Activated naive CD8-positive, alpha-beta T cell treated with anti-CD3 and anti-CD28 coated beads, Interleukin-2, amount 50 U/mL, for 24 hours (primary cell): Measurements from ENCODE around the gene OLFML2A.

ENCODE experiments used
- ATAC-seq: fragments of 150-1000 bp; cut with Tn5 transposase; one replicate; pipeline ENCODE4 v1.10.0; 2021
- DNase-seq: peaks from one replicate; pipeline ENCODE4 v3.0.0; 2021
- H3K27ac Mint-ChIP-seq: one replicate; pipeline ENCODE4 v1.8.0; 2021; ENCODE audit warnings: mild to moderate bottlenecking, mixed read lengths
- H3K27me3 Mint-ChIP-seq: one replicate; pipeline ENCODE4 v1.8.0; 2021; ENCODE audit warnings: mixed read lengths
- H3K36me3 Mint-ChIP-seq: one replicate; pipeline ENCODE4 v1.8.0; 2021; ENCODE audit warnings: low read depth, mixed read lengths
- H3K4me1 Mint-ChIP-seq: one replicate; pipeline ENCODE4 v1.8.0; 2021; ENCODE audit warnings: mixed read lengths
- H3K4me3 Mint-ChIP-seq: one replicate; pipeline ENCODE4 v1.8.0; 2021; ENCODE audit warnings: mild to moderate bottlenecking, moderate library complexity, mixed read lengths
- H3K9me3 Mint-ChIP-seq: one replicate; pipeline ENCODE4 v1.8.0; 2021; ENCODE audit warnings: mixed read lengths

The OLFML2A gene

GRCh38 chr9:124809741-124810500, 33.0 kb downstream of the OLFML2A start:
- Mint-ChIP-seq H3K9me3 (no peaks in the 10 kb centered on the region), H3K27me3 (peaks cover 2% of the 10 kb centered on the region), H3K4me1 (peaks cover 3% of the 10 kb centered on the region), H3K4me3 (no peak overlapping the region), H3K36me3 (no peaks in the 10 kb centered on the region), H3K27ac (no peak overlapping the region)
- DNase-seq (no peak), ATAC-seq (no peak)

GRCh38 chr9:124810663-124811355, 33.9 kb downstream of the OLFML2A start:
- Mint-ChIP-seq H3K27me3 (peaks cover 2% of the 10 kb centered on the region), H3K9me3 (no peaks in the 10 kb centered on the region), H3K4me1 (peaks cover 3% of the 10 kb centered on the region), H3K27ac (no peak overlapping the region), H3K36me3 (no peaks in the 10 kb centered on the region), H3K4me3 (no peak overlapping the region)
- ATAC-seq (no peak), DNase-seq (no peak)

DNA sequence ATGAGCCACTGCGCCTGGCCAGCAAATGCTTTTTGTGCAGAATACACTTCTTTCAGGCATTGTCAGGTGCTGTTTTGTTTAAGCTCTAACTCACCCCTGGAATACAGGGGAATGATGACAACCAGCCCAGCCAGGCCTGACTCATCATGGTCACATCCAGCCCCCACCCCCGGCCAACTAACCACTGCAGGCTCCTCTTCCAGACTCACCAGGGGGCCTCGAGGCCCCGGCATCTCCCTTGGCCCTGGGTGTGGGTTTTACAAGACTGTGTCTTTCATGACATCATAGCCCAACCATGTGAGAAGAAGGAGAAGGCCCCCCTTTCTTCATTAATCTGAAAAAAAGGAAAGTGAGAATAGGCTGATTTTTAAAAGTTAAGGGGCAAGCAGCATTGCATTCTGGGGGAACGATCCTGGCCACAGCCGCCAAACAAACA, 35.5 kb downstream of the OLFML2A start:
- peaks cover 7% of the 10 kb centered on the region for H3K27me3 Mint-ChIP-seq
- no peaks in the 10 kb centered on the region for H3K36me3 Mint-ChIP-seq
- DNase-seq (peak; percentile 17), ATAC-seq (no peak)
- H3K27ac Mint-ChIP-seq: no peak overlapping the region
- H3K4me3 Mint-ChIP-seq: no peak overlapping the region
- no peaks in the 10 kb centered on the region for H3K9me3 Mint-ChIP-seq
- H3K4me1 Mint-ChIP-seq: peaks cover 3% of the 10 kb centered on the region

- Mint-ChIP-seq H3K4me1 (peaks cover 3% of the 10 kb centered on the region), H3K9me3 (no peaks in the 10 kb centered on the region), H3K27ac (no peak overlapping the region), H3K36me3 (no peaks in the 10 kb centered on the region), H3K4me3 (no peak overlapping the region), H3K27me3 (peaks cover 9% of the 10 kb centered on the region)
- ATAC-seq (no peak), DNase-seq (no peak)
Measured at GRCh38 chr9:124813041-124813440, 36.1 kb downstream of the OLFML2A start.

DNA sequence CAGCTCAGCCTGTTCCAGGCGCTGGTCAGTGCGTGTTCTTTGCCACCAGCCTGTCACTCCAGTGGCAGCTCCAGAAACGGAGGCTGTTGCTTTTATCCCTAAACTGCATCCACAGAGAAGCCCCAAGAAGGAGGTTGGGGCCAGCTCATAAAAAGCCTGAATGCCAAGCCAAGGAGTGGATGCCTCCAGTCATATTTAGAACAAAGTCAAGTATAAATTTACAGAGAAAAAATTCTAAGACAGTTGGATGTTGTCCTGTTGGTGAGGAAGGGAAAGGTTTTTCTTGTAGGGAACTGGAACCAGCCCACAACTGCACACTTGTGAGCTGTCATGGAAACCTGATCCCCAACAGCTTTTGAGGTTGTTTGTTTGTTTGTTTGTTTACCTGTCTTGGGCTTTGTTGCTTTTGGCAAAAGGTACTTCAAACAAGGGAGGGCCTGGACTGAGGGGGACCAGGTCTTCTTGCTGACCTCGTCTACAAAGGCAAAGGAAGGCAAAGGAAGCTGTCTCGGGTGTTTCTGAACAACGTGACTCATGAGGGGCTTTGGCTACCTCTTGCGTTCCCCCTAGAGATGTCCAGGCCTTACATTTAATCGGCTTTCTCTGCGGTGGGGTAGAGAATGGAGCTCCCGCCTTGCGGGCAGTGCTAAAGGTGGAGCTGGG, 36.7 kb downstream of the OLFML2A start:
- no peaks in the 10 kb centered on the region for H3K9me3 Mint-ChIP-seq
- peaks cover 8% of the 10 kb centered on the region for H3K27me3 Mint-ChIP-seq
- ATAC-seq: no peak
- H3K27ac Mint-ChIP-seq: no peak overlapping the region
- no peak for DNase-seq
- no peaks in the 10 kb centered on the region for H3K36me3 Mint-ChIP-seq
- H3K4me3 Mint-ChIP-seq: no peak overlapping the region
- H3K4me1 Mint-ChIP-seq: peaks cover 9% of the 10 kb centered on the region

- no peaks in the 10 kb centered on the region for H3K36me3 Mint-ChIP-seq
- H3K9me3 Mint-ChIP-seq: no peaks in the 10 kb centered on the region
- no peak for DNase-seq
- no peak overlapping the region for H3K27ac Mint-ChIP-seq
- H3K4me3 Mint-ChIP-seq: no peak overlapping the region
- H3K4me1 Mint-ChIP-seq: peaks cover 10% of the 10 kb centered on the region
- no peak for ATAC-seq
- peaks cover 8% of the 10 kb centered on the region for H3K27me3 Mint-ChIP-seq
Measured at GRCh38 chr9:124814164-124814535, 37.2 kb downstream of the OLFML2A start.

- Mint-ChIP-seq H3K4me3 (no peak overlapping the region), H3K27me3 (peaks cover 8% of the 10 kb centered on the region), H3K27ac (no peak overlapping the region), H3K4me1 (peaks cover 10% of the 10 kb centered on the region), H3K9me3 (no peaks in the 10 kb centered on the region), H3K36me3 (no peaks in the 10 kb centered on the region)
- ATAC-seq: no peak
- DNase-seq: no peak
Measured at GRCh38 chr9:124815601-124816000, 38.7 kb downstream of the OLFML2A start.

- ATAC-seq (peak; percentile 88), DNase-seq (peak; percentile 28)
- no peaks in the 10 kb centered on the region for H3K9me3 Mint-ChIP-seq
- H3K27ac Mint-ChIP-seq: no peak overlapping the region
- H3K4me1 Mint-ChIP-seq: peaks cover 7% of the 10 kb centered on the region
- no peak overlapping the region for H3K4me3 Mint-ChIP-seq
- no peaks in the 10 kb centered on the region for H3K36me3 Mint-ChIP-seq
- peaks cover 8% of the 10 kb centered on the region for H3K27me3 Mint-ChIP-seq
Measured at GRCh38 chr9:124818431-124819281, 41.7 kb downstream of the OLFML2A start.

DNA sequence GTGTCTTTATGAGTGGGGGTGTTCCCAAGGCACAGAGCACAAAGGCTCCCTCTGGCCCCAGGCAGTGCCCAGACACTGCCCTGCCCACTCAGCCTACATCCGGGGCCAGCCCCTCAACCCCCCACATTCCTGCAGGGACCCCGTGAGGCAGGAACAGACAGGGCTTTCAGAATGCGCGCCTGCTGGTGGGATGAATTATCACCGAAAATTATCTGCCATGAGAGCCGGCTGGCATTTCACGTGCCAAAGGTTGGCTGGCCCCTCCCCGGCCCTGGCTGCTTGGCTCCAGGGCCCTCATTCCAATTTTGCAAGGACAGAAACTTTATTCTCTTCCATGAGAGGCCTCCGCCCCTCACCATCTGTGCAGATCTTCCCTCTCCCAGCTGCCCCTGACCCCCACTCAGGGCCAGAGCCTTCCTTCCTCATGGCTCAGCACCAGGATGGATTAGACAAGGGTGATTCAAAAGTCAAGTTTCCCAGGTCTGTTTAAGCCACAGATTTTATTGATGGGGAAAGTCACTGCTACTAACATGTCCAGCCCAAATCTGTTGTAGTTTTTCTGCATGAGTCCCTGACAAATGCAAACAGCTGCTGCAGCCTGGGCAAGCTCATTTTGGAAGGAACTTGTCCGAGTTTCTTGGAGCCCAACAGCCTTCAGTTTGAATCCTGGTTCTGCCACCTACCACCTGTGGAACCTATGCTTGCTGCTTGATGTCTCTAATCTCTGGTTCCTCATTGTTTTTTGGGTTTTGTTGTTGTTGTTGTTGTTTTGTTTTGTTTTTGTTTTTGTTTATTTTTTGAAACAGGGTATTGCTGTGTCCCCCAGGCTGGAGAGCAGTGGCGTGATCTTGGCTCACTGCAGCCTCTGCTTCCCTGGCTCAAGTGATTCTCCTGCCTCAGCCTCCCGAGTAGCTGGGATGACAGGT, 44.0 kb downstream of the OLFML2A start:
- DNase-seq (no peak), ATAC-seq (no peak)
- Mint-ChIP-seq H3K36me3 (no peaks in the 10 kb centered on the region), H3K4me3 (no peak overlapping the region), H3K9me3 (no peaks in the 10 kb centered on the region), H3K27ac (no peak overlapping the region), H3K27me3 (peaks cover 8% of the 10 kb centered on the region), H3K4me1 (peaks cover 7% of the 10 kb centered on the region)

- Mint-ChIP-seq H3K4me1 (no peaks in the 10 kb centered on the region), H3K4me3 (no peak overlapping the region), H3K9me3 (no peaks in the 10 kb centered on the region), H3K36me3 (no peaks in the 10 kb centered on the region), H3K27me3 (no peaks in the 10 kb centered on the region), H3K27ac (no peak overlapping the region)
- DNase-seq (no peak), ATAC-seq (no peak)
Measured at GRCh38 chr9:124828489-124829333, 51.8 kb downstream of the OLFML2A start.

DNA sequence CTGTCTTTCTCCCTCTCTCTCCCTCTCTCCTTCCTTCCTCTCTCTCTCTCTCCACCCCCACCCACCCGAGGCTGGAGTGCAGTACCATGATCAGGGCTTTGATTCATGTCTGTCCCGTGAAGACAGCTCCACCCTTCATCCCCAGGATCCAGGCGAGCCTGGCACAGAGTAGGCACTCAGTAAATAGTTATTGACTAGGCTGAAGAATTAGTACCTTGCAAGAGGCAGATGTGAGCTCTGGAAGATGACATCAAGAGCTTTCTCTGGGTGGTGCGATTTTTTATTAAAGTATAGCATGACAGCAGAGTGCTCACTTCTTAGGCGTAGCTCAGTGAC, 52.4 kb downstream of the OLFML2A start:
- no peak overlapping the region for H3K4me3 Mint-ChIP-seq
- no peaks in the 10 kb centered on the region for H3K4me1 Mint-ChIP-seq
- no peaks in the 10 kb centered on the region for H3K9me3 Mint-ChIP-seq
- DNase-seq: no peak
- ATAC-seq: no peak
- H3K36me3 Mint-ChIP-seq: no peaks in the 10 kb centered on the region
- H3K27ac Mint-ChIP-seq: no peak overlapping the region
- H3K27me3 Mint-ChIP-seq: no peaks in the 10 kb centered on the region

DNA sequence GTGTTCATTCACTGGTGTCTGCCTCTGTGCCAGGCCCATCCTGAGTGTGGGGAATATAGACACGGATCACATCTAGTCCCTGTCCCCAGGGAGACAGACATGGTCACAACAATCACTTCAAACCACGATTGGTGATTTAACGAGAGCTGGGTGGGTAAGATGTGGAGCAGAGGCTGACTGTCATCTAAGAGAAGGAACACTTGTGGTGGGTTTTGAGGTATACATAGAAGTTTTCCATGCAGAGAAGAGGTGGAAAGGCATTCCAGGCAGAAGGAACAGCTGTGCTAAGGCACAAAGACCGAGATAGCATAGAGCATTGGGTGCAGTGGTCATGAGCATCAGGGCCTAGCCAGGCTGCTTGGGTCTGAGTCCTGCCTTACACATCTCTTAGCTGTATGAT, 53.7 kb downstream of the OLFML2A start:
- Mint-ChIP-seq H3K4me1 (no peaks in the 10 kb centered on the region), H3K27ac (no peak overlapping the region), H3K27me3 (no peaks in the 10 kb centered on the region), H3K36me3 (no peaks in the 10 kb centered on the region), H3K9me3 (no peaks in the 10 kb centered on the region), H3K4me3 (no peak overlapping the region)
- DNase-seq (no peak), ATAC-seq (no peak)
